GM10847 (cell line): ENCODE measurements around the gene YY1.

ENCODE experiments used
- POLR2A ChIP-seq: IDR thresholded peaks from 2 replicates; pipeline ENCODE4 v1.6.1; 2011; ENCODE audit not compliant: insufficient read length; ENCODE audit errors: extremely low read depth

YY1 gene

GRCh38 chr14:100211893-100212292 is 27.1 kb upstream of the YY1 start:
- no peak for TF ChIP-seq POLR2A

GRCh38 chr14:100212476-100213333 is 26.2 kb upstream of the YY1 start:
- no peak for TF ChIP-seq POLR2A

- TF ChIP-seq POLR2A: no peak
Measured at GRCh38 chr14:100213587-100213955, 25.4 kb upstream of the YY1 start.

GRCh38 chr14:100213956-100214769 is 24.8 kb upstream of the YY1 start:
- TF ChIP-seq POLR2A: peak; percentile 90

GRCh38 chr14:100214770-100215083 is 24.2 kb upstream of the YY1 start:
- no peak for TF ChIP-seq POLR2A

GRCh38 chr14:100215330-100215885 is 23.5 kb upstream of the YY1 start:
- TF ChIP-seq POLR2A: no peak

- no peak for TF ChIP-seq POLR2A
Measured at GRCh38 chr14:100219126-100219785, 19.7 kb upstream of the YY1 start.

- TF ChIP-seq POLR2A: peak; percentile 23
Measured at GRCh38 chr14:100221533-100222223, 17.3 kb upstream of the YY1 start.

GRCh38 chr14:100222224-100223093 is 16.5 kb upstream of the YY1 start:
- TF ChIP-seq POLR2A: no peak

GRCh38 chr14:100223332-100224201 is 15.4 kb upstream of the YY1 start:
- TF ChIP-seq POLR2A: no peak

GRCh38 chr14:100224229-100224866 is 14.6 kb upstream of the YY1 start:
- TF ChIP-seq POLR2A: no peak

- TF ChIP-seq POLR2A: no peak
Measured at GRCh38 chr14:100225169-100225568, 13.8 kb upstream of the YY1 start.

GRCh38 chr14:100230361-100230760 is 8.6 kb upstream of the YY1 start:
- no peak for TF ChIP-seq POLR2A
